HG03342 (cell line): Measurements from ENCODE around the gene MROH9.

Experiments used
- ATAC-seq: cut with Tn5 transposase; IDR thresholded peaks from one replicate; pipeline ENCODE4 v1.9.1; 2021; ENCODE audit warnings: mild to moderate bottlenecking, moderate library complexity; ENCODE audit not compliant: unreplicated experiment

The MROH9 gene

DNA sequence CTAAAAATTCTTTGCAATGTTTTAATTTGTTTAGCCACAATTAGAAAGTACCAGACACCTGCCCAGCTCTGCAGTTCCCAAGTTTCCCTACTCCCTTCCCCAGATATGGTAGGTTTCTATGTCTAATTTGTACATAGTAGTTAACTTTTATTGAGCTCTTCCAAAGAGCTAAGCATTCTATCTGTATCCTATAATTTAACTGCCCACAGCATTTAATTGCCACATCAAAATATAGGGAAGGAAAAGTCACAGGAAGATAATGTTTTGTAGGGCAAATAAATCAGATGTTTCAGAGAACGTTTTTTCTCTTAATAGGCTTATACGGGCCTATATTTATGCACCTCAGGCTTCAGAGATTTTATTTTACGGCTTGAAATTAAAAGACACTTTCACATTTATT is 139.7 kb downstream of the MROH9 start:
- no peak for ATAC-seq

DNA sequence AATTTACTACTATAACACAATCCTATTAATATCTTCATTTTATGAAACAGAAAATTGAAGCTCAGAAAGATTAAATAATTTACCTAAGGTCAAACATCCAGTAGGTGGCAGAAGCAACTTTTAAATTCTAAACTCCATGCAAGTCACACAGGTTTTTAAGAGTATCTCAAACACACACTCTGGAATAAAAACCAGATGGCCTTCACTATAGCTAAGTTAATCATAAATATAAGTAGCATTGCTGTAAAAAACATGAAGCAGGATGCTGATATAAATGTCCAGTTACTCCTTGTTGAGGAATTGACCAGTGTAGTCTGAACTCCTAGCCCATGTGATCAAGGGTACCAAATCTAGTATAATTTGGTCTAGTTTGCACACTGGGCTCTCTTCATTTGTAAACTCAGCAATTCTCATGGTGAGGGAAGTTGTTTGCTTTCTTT is 146.0 kb downstream of the MROH9 start:
- ATAC-seq = no peak

GRCh38 chr1:171081763-171082201 is 146.4 kb downstream of the MROH9 start:
- no peak for ATAC-seq

- ATAC-seq = no peak
Observed at GRCh38 chr1:171082606-171083005, 147.3 kb downstream of the MROH9 start.

- ATAC-seq = no peak
Observed at GRCh38 chr1:171083222-171083621, 147.9 kb downstream of the MROH9 start.

- ATAC-seq = no peak
Observed at GRCh38 chr1:171084091-171084490, 148.8 kb downstream of the MROH9 start.

DNA sequence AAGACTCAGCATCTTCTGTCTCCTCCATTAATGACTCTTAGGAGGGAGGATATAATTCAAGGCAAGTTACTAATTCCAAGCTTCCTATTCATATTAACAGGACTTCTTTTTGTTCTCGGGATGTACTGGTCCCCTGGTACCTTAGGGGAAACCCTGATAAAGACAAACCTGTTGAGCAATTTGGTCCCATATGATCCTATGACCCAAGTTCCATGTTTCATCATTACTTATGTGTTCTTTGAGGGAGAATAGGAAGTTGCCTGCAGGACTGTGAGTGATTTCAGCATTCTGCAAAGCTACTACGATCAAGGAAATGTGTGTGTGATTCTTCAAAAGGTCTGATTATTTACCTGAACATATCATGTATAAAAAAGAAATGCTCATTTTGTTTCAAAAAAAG is 149.5 kb downstream of the MROH9 start:
- no peak for ATAC-seq

GRCh38 chr1:171087896-171088295 is 152.6 kb downstream of the MROH9 start:
- ATAC-seq = no peak

- ATAC-seq = no peak
Observed at GRCh38 chr1:171090604-171091003, 155.3 kb downstream of the MROH9 start, which contains the start of gene FMO3. Gene FMO3 (plus strand): TSS chr1:171090905. CDS start chr1:171092659, 1,754 bp downstream.

DNA sequence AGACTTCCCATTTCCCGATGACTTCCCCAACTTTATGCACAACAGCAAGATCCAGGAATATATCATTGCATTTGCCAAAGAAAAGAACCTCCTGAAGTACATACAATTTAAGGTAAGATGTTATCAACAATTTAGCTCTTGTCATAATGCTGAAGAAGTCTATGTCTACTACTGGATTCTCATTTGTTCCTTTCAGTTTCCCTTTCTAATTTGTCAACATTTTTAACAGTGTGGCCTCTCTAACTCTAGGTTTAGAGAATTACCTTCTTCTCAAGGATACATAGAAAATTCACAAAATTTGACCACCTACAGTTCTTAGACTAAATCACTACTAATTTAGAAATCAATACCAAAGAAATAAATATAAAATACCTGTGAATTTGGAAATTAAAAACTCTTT is 168.5 kb downstream of the MROH9 start:
- ATAC-seq = no peak

DNA sequence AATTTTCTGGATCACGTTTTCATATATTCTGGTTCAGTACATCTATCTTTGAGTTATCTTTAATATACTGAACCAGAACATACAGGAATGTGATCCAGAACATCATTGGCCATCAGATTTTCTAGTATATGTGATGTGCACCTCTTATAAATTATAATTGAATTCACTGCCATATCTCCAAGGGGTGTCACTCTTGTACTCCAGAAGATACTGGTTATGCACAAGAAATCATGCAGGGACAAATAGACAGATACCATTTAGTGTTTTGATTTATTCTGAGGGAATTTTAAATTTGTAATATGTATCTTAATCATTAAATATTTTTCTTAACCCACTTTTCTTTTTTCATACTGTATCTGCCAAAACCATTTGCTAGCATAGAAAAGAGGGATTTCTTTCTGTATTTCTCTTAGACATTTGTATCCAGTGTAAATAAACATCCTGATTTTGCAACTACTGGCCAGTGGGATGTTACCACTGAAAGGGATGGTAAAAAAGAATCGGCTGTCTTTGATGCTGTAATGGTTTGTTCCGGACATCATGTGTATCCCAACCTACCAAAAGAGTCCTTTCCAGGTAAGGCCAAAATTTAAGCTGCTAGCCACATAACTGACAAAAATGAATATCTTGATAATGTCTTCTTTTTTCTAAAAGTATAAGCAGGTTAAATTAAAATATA is 172.1 kb downstream of the MROH9 start:
- ATAC-seq = no peak

DNA sequence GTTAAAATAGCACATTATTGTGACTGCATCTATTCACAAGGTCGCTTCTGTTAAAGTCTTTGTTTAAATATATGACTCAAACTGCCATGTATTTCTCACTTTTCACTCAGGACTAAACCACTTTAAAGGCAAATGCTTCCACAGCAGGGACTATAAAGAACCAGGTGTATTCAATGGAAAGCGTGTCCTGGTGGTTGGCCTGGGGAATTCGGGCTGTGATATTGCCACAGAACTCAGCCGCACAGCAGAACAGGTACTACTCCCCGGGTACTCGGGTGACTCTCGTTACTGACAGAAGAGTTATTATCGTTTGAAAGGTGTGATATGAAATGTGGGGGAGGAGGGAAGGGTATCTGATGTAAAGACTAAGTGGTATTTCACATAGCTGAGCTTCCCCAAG is 172.6 kb downstream of the MROH9 start:
- ATAC-seq = no peak

DNA sequence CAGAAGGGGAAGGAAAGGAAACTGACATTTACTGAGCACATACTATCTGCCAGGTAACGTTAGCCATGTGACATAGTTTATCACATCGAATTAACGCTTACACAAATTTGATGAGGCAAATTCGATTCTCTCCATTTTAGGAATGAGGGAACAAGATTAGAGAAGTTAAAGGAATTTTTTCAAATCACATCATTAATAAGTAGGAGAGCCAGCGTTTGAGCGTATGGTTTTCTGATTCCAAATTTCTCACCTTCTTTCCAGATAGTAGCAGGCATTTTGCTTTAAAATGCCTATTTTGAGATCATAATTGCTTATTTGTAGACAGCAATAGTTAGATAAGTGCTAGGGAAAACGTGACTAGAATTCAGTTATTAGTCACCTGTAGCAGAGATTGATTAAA is 174.6 kb downstream of the MROH9 start:
- ATAC-seq = no peak

- no peak for ATAC-seq
Observed at GRCh38 chr1:171110621-171111326, 175.4 kb downstream of the MROH9 start.

DNA sequence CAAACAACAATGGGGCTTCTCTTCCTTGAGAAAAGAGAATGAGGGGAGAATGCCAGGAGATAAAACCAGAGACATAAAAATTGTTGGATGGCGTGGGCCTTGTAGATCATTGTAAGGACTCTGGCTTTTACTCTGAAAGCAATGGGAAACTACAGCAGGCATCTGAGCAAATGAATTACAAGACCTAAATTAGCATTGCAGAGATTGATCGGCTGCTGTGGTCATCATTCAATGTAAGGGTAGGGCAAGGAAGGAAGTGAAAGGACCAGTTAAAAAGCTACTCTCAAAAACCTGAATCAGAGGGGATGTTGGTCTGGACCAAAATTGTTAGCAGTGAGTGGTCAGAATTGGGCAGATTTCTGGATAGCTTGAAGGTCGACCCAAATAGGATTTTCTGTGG is 176.8 kb downstream of the MROH9 start:
- no peak for ATAC-seq

- no peak for ATAC-seq
Observed at GRCh38 chr1:171113382-171113781, 178.0 kb downstream of the MROH9 start.
